GDM1 (cell line): ENCODE data around the gene DMAC1.

ENCODE experiments used
- DNase-seq: peaks from one replicate; lab custom pipeline; 2025; lab: John Stamatoyannopoulos, UW

Gene DMAC1

GRCh38 chr9:7782400-7783120 is 17.0 kb downstream of the DMAC1 start:
- DNase-seq = no peak

- no peak for DNase-seq
These were observed 19.2 kb downstream of the DMAC1 start for GRCh38 chr9:7780261-7780988.

GRCh38 chr9:7778851-7779600 is 20.6 kb downstream of the DMAC1 start:
- no peak for DNase-seq

- no peak for DNase-seq
These were observed 21.8 kb downstream of the DMAC1 start for GRCh38 chr9:7777771-7778170.

GRCh38 chr9:7770111-7770510 is 29.5 kb downstream of the DMAC1 start:
- no peak for DNase-seq

- no peak for DNase-seq
These were observed 37.0 kb downstream of the DMAC1 start for GRCh38 chr9:7762600-7762999.

GRCh38 chr9:7760014-7760415 is 39.6 kb downstream of the DMAC1 start:
- DNase-seq = no peak

GRCh38 chr9:7756088-7756487 is 43.5 kb downstream of the DMAC1 start:
- no peak for DNase-seq

GRCh38 chr9:7752481-7752880 is 47.1 kb downstream of the DMAC1 start:
- no peak for DNase-seq
